Left colon (tissue), 2 donors: ENCODE data around the gene ZNF106. TPM values are rescaled to one million over a fixed set of nuclear protein-coding genes. Genes with fewer than 3 reads are reported as not detected.

Source experiments
- ATAC-seq: fragments of 200-7000 bp; cut with Tn5 transposase; one replicate; pipeline ENCODE4 v1.9.1; 2020; ENCODE audit warnings: mild to moderate bottlenecking, moderate library complexity
- DNase-seq, 2 donors: peaks; one replicate each; pipeline ENCODE4 v3.0.0-alpha.2; 2020
- intact Hi-C, 2 donors: fragments of 100-400 bp; cut with DNase I in 1 of 2; cut with micrococcal nuclease in 1 of 2; formaldehyde crosslinking; loops; one replicate each; pipeline versions ENCODE4 v1.11.2 to v1.14.0; 2022; cut with DNase I, micrococcal nuclease
- long read RNA-seq: library from polyadenylated mRNA; unstranded; transcript quantifications from one replicate; pipeline ENCODE4 v2.0.0, GENCODE V29; 2021
- total RNA-seq, 2 donors: library from RNA; stranded (reverse); fragmentation: NEBNext Ultra II Directional; extraction: Animal tissue kit (Norgen Biotek cat#: 25700); gene quantifications; one replicate each; pipeline ENCODE4 v1.2.1, GENCODE V29; 2021
- donor health status: DM: no; HTN: no; CAD: no.
- donor health status: DM: yes; HTN: yes; CAD: no.

The ZNF106 gene
- 10 to 100 TPM; 32.8 to 48.6 TPM for total RNA-seq
- long read RNA-seq, full-length matches to known transcripts, result 1 of 57 reads
- long read RNA-seq, partial matches to known transcripts, result 34 of 57 reads
- long read RNA-seq, other reads (novel, unspliced or antisense), result 22 of 57 reads

DNA sequence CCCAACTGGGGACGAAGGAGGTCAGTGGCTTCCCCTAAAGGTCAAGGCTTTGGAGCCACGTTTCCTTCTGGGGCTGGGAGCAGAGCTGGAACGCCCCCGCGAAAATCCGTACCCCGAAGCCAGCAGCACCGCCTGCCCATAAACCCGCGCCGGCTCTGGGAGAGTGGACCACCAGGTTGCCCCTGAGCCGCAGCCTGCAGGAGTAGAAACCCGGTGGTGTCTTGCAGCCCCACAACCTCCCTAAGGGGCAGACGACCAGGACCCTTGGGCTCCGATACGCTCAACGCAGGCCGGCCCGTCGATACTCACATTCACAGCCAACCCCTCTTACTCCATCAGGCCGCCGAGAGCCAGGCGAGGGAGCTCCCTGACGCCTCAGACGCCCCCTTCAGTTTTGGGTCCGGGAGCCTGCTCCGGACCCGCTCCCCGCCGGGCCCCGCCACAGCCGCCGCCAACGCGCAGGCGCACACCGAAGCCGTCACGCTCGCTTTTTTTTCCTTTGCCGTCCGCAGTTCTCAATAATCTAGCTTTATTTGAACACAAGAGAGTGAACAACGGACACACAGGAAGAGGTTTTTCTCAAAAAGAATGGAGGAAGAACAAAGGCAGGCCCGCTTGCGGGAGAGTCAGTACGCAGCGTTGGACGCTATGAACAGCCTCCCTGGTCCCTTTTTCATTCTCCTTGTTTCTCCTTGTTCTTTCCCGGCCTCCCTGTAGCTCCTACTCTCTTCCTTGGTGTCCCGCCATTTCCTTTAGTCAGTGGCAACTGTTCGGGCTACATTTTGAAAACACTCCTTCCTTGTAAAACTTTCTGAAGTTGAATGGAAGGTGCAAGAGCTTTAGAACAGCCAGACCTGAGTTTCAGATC lies at the start of gene ZNF106:
ZNF106 (minus strand) TSS at position 471 of the 868 bp plus-strand sequence. CDS start 18,852 bp downstream, outside the sequence.
- intact Hi-C loops, result no loop called here
- DNase-seq (peak; percentile 82 to 86), ATAC-seq (peak; percentile 54)

GRCh38 chr15:42533246-42533645 lies 42.3 kb upstream of the ZNF106 start:
- intact Hi-C loops, result no loop called here
- DNase-seq (no peak), ATAC-seq (no peak)

DNA sequence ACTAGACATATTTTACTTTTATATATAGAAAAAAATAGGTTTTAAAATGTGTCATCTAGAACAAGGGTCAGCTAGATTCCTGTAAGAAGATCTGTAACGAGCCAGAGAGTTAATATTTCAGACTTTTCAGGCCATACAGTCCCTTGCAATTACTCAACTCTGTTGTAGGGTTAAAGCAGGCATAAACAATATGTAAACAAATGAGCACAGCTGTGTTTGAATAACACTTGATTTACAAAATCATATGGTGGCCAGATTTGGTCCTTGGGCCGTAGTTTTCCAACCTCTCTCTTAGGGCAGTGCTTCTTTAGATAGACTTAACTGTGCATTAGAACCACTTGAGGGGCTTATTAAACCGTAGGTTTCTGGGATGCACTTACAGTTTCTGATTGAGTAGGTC lies 38.0 kb upstream of the ZNF106 start:
- DNase-seq (no peak), ATAC-seq (no peak)
- intact Hi-C loops, result no loop called here

- intact Hi-C loops, result no loop called here
- ATAC-seq (peak; percentile 70), DNase-seq (no peak)
Measured at GRCh38 chr15:42523331-42523730, 32.4 kb upstream of the ZNF106 start.

GRCh38 chr15:42511007-42511391 lies 20.1 kb upstream of the ZNF106 start:
- ATAC-seq (no peak), DNase-seq (no peak)
- intact Hi-C loops, result no loop called here

DNA sequence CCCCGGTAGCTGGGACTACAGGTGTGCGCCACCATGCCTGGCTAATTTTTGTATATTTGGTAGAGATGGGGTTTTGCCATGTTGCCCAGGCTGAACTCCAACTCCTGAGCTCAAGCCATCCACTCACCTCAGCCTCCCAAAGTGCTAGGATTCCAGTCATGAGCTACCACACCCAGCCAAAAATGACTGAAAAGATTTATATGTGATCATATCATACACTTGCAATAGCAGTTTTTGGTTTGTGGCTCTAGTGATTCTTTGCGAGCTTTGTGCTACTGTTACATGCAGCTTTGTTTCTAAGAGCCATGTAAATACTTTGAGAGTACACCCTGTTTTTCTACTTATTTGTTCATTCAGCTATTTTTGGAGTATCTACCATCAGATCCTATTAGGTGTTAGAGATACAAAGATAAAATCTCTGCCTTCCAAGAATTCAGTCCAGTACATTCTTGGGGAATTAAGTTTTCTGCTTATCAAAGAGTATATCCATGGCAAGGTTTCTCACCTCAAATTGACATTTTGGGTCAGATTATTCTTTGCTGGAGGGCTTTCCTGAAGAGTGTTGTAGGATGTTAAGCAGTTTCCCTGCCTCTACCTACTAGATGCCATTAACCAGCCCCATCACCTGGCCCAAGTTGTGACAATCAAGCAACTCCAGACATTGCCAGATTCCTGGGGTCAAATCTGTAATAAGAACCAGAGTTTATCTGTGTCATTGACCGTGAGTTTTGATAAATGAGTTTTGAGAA lies 19.5 kb upstream of the ZNF106 start:
- DNase-seq, result no peak
- intact Hi-C loops, result no loop called here
- no peak for ATAC-seq

- DNase-seq (no peak), ATAC-seq (no peak)
- intact Hi-C loops, result no loop called here
Measured at GRCh38 chr15:42508263-42508690, 17.3 kb upstream of the ZNF106 start.

- no peak for DNase-seq
- ATAC-seq, result no peak
- intact Hi-C loops, result no loop called here
Measured at GRCh38 chr15:42507514-42507913, 16.6 kb upstream of the ZNF106 start.

DNA sequence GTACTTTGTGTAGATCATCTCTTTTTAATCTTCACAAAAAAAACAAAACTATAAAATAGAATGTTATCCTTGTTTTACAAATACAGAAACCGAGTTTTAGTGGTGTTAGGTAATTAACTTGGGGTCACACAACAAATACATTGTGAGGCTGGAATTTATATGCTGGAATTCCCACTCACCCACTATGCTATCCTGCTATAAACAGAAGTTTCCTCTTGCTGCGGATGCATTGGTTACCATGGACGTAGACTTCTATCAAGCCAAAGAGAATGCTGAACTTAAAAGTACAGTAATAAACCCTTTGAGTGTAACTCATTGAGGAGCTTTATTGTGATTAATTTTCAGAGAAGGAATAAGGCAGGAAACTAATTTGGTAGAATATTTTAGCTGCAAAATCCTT lies 13.7 kb upstream of the ZNF106 start:
- ATAC-seq (no peak), DNase-seq (no peak)
- intact Hi-C loops, result no loop called here

- DNase-seq (no peak), ATAC-seq (no peak)
- intact Hi-C loops, result no loop called here
Measured at GRCh38 chr15:42503825-42504224, 12.9 kb upstream of the ZNF106 start.

- DNase-seq (no peak), ATAC-seq (no peak)
- intact Hi-C loops, result no loop called here
Measured at GRCh38 chr15:42502477-42502876, 11.5 kb upstream of the ZNF106 start.

GRCh38 chr15:42499858-42500609 lies 9.1 kb upstream of the ZNF106 start:
- no peak for DNase-seq
- no peak for ATAC-seq
- intact Hi-C loops, result no loop called here

- ATAC-seq (no peak), DNase-seq (no peak)
- intact Hi-C loops, result no loop called here
Measured at GRCh38 chr15:42498212-42499068, 7.5 kb upstream of the ZNF106 start.

DNA sequence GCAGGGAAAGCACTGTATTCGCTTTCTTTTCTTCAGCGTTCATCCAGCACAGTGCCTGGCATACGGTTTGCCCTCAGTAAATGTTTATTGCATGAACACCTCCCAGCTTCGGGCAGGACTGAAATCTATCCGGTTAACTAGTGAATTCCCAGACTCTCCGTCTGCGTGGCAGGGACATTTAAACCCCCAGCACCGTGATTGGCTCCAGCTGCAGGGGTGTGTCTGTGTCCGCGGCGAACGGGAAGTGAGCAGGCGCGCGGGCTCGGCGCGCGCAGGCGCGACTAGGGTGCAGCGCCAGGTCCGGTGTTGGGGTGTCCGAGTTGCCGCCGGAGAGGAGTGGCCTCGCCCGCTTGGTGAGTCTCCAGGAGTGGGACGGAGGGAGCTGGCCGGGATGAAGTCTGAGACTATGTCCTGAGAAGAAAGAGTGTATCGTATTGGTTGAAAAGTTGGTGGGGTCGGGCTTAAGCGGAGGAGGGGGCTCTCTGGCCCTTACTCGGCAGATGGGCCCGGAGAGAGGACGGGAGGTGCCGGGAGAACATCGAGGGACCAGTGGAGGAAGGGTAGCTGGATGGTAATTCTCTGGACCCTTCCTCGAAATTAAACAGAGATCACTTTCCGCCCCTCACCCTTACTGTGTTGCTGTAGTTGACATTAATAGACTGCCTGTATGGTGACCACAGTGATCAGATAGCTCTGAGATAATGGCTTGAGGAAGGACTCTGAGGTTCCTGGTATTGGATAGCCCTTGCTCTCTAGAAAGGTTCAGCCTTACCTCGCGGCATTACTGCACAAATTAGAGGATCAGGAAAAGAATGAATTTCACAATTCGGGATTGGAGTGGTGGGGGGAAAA lies 4.6 kb upstream of the ZNF106 start, which contains the start of gene SNAP23:
SNAP23 (plus strand) TSS at position 274 of the 852 bp plus-strand sequence. CDS start 16,213 bp downstream, outside the sequence.
- peak; percentile 93 to 96 for DNase-seq
- intact Hi-C loops, result no loop called here
- peak; percentile 88 for ATAC-seq

GRCh38 chr15:42494998-42495360 lies 4.0 kb upstream of the ZNF106 start:
- intact Hi-C loops, result no loop called here
- peak; percentile 45 to 64 for DNase-seq
- peak; percentile 47 for ATAC-seq

GRCh38 chr15:42493679-42494078 lies 2.7 kb upstream of the ZNF106 start:
- intact Hi-C loops, result no loop called here
- no peak for ATAC-seq
- DNase-seq, result no peak

GRCh38 chr15:42491539-42492225 lies 741 bp upstream of the ZNF106 start:
- intact Hi-C loops, result no loop called here
- ATAC-seq (no peak), DNase-seq (no peak)
